OCI-LY7 (cell line): ENCODE data around the gene CEP164. TPM values are rescaled to one million over a fixed set of nuclear protein-coding genes. Genes with fewer than 3 reads are reported as not detected.

ENCODE experiments used
- BruUV-seq: library from RNA; stranded (reverse); fragments of 400-500 nt; replicated peaks from 2 replicates; lab custom pipeline; 2021; lab: Mats Ljungman, UMichigan
- CTCF ChIA-PET: fragments of 300-600 bp; sonication (Branson Sonifier 250); formaldehyde crosslinking; loops from one replicate; lab custom pipeline; 2022; ENCODE audit warnings: antibody characterized with exemption; ENCODE audit not compliant: unreplicated experiment; lab: Charles Lee
- POLR2A ChIA-PET: fragments of 300-600 bp; sonication (Branson Sonifier 250); formaldehyde crosslinking; loops from one replicate; lab custom pipeline; 2022; ENCODE audit warnings: antibody characterized with exemption; lab: Charles Lee
- DNase-seq: peaks from one replicate; pipeline ENCODE4 v3.0.0-alpha.2; 2015; ENCODE audit warnings: low spot score
- H2AFZ ChIP-seq: fragments of 200-600 bp; sonication (generic), shearing (Covaris generic); 2 replicates; pipeline ENCODE4 v1.6.1; 2014; ENCODE audit warnings: mild to moderate bottlenecking, antibody characterized with exemption, low read length, moderate library complexity
- H3K27ac ChIP-seq: fragments of 200-600 bp; sonication (generic); 2 replicates; pipeline ENCODE4 v1.5.1; 2014; ENCODE audit warnings: mixed run types, low read depth, mild to moderate bottlenecking, moderate library complexity, low read length, inconsistent platforms; ENCODE audit not compliant: poor library complexity, severe bottlenecking
- H3K36me3 ChIP-seq: fragments of 200-600 bp; sonication (generic); 2 replicates; pipeline ENCODE4 v1.6.1; 2014; ENCODE audit warnings: mild to moderate bottlenecking, antibody characterized with exemption, low read length, moderate library complexity, mixed read lengths; ENCODE audit not compliant: insufficient read depth
- H3K4me1 ChIP-seq: fragments of 200-600 bp; sonication (generic); 2 replicates; pipeline ENCODE4 v1.5.1; 2014; ENCODE audit warnings: mild to moderate bottlenecking, low read length; ENCODE audit not compliant: insufficient read depth, poor library complexity, severe bottlenecking
- H3K4me2 ChIP-seq: fragments of 200-600 bp; sonication (generic); 2 replicates; pipeline ENCODE4 v1.6.1; 2014; ENCODE audit warnings: mild to moderate bottlenecking, low read length
- H3K4me3 ChIP-seq: fragments of 200-600 bp; sonication (generic); 2 replicates; pipeline ENCODE4 v1.5.1; 2014; ENCODE audit warnings: mild to moderate bottlenecking, low read depth, low read length; ENCODE audit not compliant: poor library complexity, severe bottlenecking
- H3K79me2 ChIP-seq: fragments of 200-600 bp; sonication (generic); 2 replicates; pipeline ENCODE4 v1.6.1; 2016; ENCODE audit warnings: low read depth, mild to moderate bottlenecking, low read length, moderate library complexity, mixed read lengths; ENCODE audit not compliant: insufficient read depth
- H3K9me2 ChIP-seq: fragments of 200-600 bp; sonication (generic); 2 replicates; pipeline ENCODE4 v1.6.1; 2016; ENCODE audit warnings: mild to moderate bottlenecking, low read length, mixed read lengths; ENCODE audit not compliant: insufficient read depth
- H3K9me3 ChIP-seq: fragments of 200-600 bp; sonication (generic); 2 replicates; pipeline ENCODE4 v1.6.1; 2014; ENCODE audit warnings: mild to moderate bottlenecking, mixed run types, low read length, mixed read lengths
- H4K20me1 ChIP-seq: fragments of 200-600 bp; sonication (generic); 2 replicates; pipeline ENCODE4 v1.6.1; 2014; ENCODE audit warnings: mild to moderate bottlenecking, antibody characterized with exemption, low read length, moderate library complexity, mixed read lengths; ENCODE audit not compliant: insufficient read depth
- CTCF ChIP-seq: fragments of 200-600 bp; sonication (generic); conservative IDR thresholded peaks from 2 replicates; pipeline ENCODE4 v1.5.1; 2014; ENCODE audit warnings: mild to moderate bottlenecking, antibody characterized with exemption, low read length, moderate library complexity, mixed read lengths
- EZH2phosphoT487 ChIP-seq: fragments of 200-600 bp; sonication (generic); IDR thresholded peaks from 2 replicates; pipeline ENCODE4 v1.6.1; 2018; ENCODE audit warnings: low read depth, borderline replicate concordance, mild to moderate bottlenecking, mixed run types, antibody characterized with exemption, low read length, moderate library complexity, mixed read lengths
- intact Hi-C: fragments of 100-400 bp; cut with micrococcal nuclease; formaldehyde crosslinking; loops from one replicate; pipeline ENCODE4 v1.10.0; 2022; ENCODE audit not compliant: unreplicated experiment
- total RNA-seq, 2 experiments: library from RNA; depleted of rRNA in 1 of 2; stranded (reverse); fragments of >200 nt in 1 of 2; shearing (Covaris generic) in 1 of 2; gene quantifications; 2 replicates each; pipeline ENCODE4 v1.2.3, GENCODE V29; 2014 to 2022

CEP164 gene
- total RNA-seq, 2 experiments from 2014 or later, result 25.3 to 48.7 TPM

- no peak for TF ChIP-seq CTCF
- TF ChIP-seq EZH2phosphoT487, result no peak
- Histone ChIP-seq H2AFZ (no peak overlapping the region), H3K4me3 (no peak overlapping the region), H3K4me2 (no peak overlapping the region), H3K36me3 (no peaks in the 10 kb centered on the region), H4K20me1 (no peaks in the 10 kb centered on the region), H3K9me2 (no peaks in the 10 kb centered on the region), H3K27ac (no peak overlapping the region), H3K4me1 (no peaks in the 10 kb centered on the region), H3K9me3 (no peaks in the 10 kb centered on the region), H3K79me2 (no peaks in the 10 kb centered on the region)
- CTCF ChIA-PET, result no interaction called here
- intact Hi-C loops, result no loop called here
- no peak for DNase-seq
- BruUV-seq, result no TSS peak
- POLR2A ChIA-PET, result no interaction called here
Measured at GRCh38 chr11:117302228-117302627, 25.4 kb upstream of the CEP164 start.

GRCh38 chr11:117303101-117303500 is 24.6 kb upstream of the CEP164 start:
- DNase-seq, result no peak
- Histone ChIP-seq H3K79me2 (no peaks in the 10 kb centered on the region), H3K27ac (no peak overlapping the region), H3K36me3 (no peaks in the 10 kb centered on the region), H3K9me3 (no peaks in the 10 kb centered on the region), H4K20me1 (no peaks in the 10 kb centered on the region), H2AFZ (no peak overlapping the region), H3K9me2 (no peaks in the 10 kb centered on the region), H3K4me3 (no peak overlapping the region), H3K4me2 (no peak overlapping the region), H3K4me1 (no peaks in the 10 kb centered on the region)
- no TSS peak for BruUV-seq
- CTCF ChIA-PET, result no interaction called here
- TF ChIP-seq CTCF (no peak), EZH2phosphoT487 (no peak)
- intact Hi-C loops, result no loop called here
- POLR2A ChIA-PET, result interaction anchor here (0.8 kb wide), 1 partner anchor 64 kb away, joined by 4 read pairs; no protein-coding TSS in a partner anchor

GRCh38 chr11:117303646-117304315 is 23.9 kb upstream of the CEP164 start:
- Histone ChIP-seq H3K9me3 (no peaks in the 10 kb centered on the region), H3K36me3 (no peaks in the 10 kb centered on the region), H3K9me2 (no peaks in the 10 kb centered on the region), H3K4me3 (no peak overlapping the region), H3K79me2 (no peaks in the 10 kb centered on the region), H3K27ac (no peak overlapping the region), H3K4me1 (no peaks in the 10 kb centered on the region), H3K4me2 (no peak overlapping the region), H4K20me1 (no peaks in the 10 kb centered on the region), H2AFZ (no peak overlapping the region)
- CTCF ChIA-PET, result no interaction called here
- BruUV-seq, result no TSS peak
- POLR2A ChIA-PET, result interaction anchor here (0.8 kb wide), 1 partner anchor 63 kb away, joined by 4 read pairs; no protein-coding TSS in a partner anchor
- intact Hi-C loops, result no loop called here
- no peak for TF ChIP-seq CTCF
- no peak for TF ChIP-seq EZH2phosphoT487
- no peak for DNase-seq
